H1 (cell line): ENCODE results near the gene KRAS. TPM values are rescaled to one million over a fixed set of nuclear protein-coding genes. Genes with fewer than 3 reads are reported as not detected.

Source experiments
- CTBP2 ChIP-seq: IDR thresholded peaks from 2 replicates; pipeline ENCODE4 v1.7.0; 2011; ENCODE audit warnings: borderline replicate concordance, mild to moderate bottlenecking, moderate library complexity, mixed read lengths, low read length; ENCODE audit not compliant: insufficient read depth, insufficient read length
- FOSL1 ChIP-seq: IDR thresholded peaks from 2 replicates; pipeline ENCODE4 v1.6.1; 2011; ENCODE audit warnings: mild to moderate bottlenecking, low read depth, low read length, moderate library complexity; ENCODE audit not compliant: insufficient read depth
- HDAC2 ChIP-seq, 2 experiments: fragments of 300-600 bp in 1 of 2; sonication (generic) in 1 of 2; IDR thresholded peaks; 2 replicates each; pipeline ENCODE4 v1.6.1; 2011 to 2012; ENCODE audit warnings: low read depth in 2 of 2, low read length in 2 of 2, mild to moderate bottlenecking in 2 of 2, moderate library complexity in 2 of 2, borderline replicate concordance in 1 of 2, inconsistent platforms in 1 of 2
- TBP ChIP-seq: IDR thresholded peaks from 2 replicates; pipeline ENCODE4 v1.6.1; 2011; ENCODE audit warnings: low read depth, low read length, improper control_type of control experiment
- polyA plus RNA-seq, 7 experiments: library from polyadenylated mRNA; depleted of rRNA in 3 of 7; stranded (reverse) in 5 of 7; unstranded in 2 of 7; fragments of >200 nt in 5 of 7; fragments of 200-250 nt in 2 of 7; gene quantifications; 1 replicate in 5 of 7; 2 replicates in 1 of 7; 4 replicates in 1 of 7; pipeline versions ENCODE4 v1.2.1 to v1.2.3, GENCODE V29; 2011 to 2013; ENCODE audit warnings: missing spikeins in 2 of 7, mixed read lengths in 2 of 7
- total RNA-seq: library from RNA; stranded (reverse); fragmentation: NEBNext Ultra II Directional; extraction: Animal tissue kit (Norgen Biotek cat#: 25700); gene quantifications from 2 replicates; pipeline ENCODE4 v1.2.1, GENCODE V29; 2021
- TF ChIP-seq, protein P1 (sequence below): fragments of 300-600 bp; sonication (generic); IDR thresholded peaks from 2 replicates; pipeline ENCODE4 v1.7.1; 2012; ENCODE audit warnings: low read length, moderate library complexity, mild to moderate bottlenecking, inconsistent platforms; ENCODE audit not compliant: insufficient replicate concordance
- TF ChIP-seq, protein P2 (sequence below): IDR thresholded peaks from 2 replicates; pipeline ENCODE4 v1.6.1; 2011; ENCODE audit warnings: low read length, improper control_type of control experiment
- TF ChIP-seq, protein P3 (sequence below), 3 experiments: IDR thresholded peaks; 1 replicate in 2 of 3; 2 replicates in 1 of 3; pipeline versions ENCODE4 v1.5.1 to v1.6.1; 2011; ENCODE audit warnings: low read length in 3 of 3, mild to moderate bottlenecking in 3 of 3, inconsistent platforms in 2 of 3, low read depth in 1 of 3, moderate library complexity in 1 of 3; ENCODE audit not compliant: insufficient read depth in 1 of 3; ENCODE audit errors: control extremely low read depth in 1 of 3

The KRAS gene
- total and polyA plus RNA-seq, 2 of the 8 experiments (the other 6 are each of a cell fraction or from before 2014, with no cell fraction given), result 24.8 to 64.6 TPM

DNA sequence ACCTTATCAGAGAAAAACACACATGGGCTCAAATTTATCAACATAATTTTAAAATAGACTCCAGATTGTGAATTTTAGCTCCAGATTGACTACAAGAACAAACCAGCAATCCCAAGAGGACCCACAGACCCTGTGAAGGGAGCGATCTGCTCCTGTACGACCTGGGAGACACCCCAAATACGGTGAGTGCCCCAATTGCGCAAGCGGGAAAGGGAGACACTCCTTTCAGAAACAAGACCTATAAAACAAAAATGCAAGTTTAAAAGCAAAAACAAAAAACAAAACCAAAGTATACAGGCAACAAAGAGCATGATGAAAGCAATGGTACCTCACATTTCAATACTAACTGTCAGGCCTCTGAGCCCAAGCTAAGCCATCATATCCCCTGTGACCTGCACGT is 87.9 kb downstream of the KRAS start (continued):
- TF ChIP-seq, protein P1, sequence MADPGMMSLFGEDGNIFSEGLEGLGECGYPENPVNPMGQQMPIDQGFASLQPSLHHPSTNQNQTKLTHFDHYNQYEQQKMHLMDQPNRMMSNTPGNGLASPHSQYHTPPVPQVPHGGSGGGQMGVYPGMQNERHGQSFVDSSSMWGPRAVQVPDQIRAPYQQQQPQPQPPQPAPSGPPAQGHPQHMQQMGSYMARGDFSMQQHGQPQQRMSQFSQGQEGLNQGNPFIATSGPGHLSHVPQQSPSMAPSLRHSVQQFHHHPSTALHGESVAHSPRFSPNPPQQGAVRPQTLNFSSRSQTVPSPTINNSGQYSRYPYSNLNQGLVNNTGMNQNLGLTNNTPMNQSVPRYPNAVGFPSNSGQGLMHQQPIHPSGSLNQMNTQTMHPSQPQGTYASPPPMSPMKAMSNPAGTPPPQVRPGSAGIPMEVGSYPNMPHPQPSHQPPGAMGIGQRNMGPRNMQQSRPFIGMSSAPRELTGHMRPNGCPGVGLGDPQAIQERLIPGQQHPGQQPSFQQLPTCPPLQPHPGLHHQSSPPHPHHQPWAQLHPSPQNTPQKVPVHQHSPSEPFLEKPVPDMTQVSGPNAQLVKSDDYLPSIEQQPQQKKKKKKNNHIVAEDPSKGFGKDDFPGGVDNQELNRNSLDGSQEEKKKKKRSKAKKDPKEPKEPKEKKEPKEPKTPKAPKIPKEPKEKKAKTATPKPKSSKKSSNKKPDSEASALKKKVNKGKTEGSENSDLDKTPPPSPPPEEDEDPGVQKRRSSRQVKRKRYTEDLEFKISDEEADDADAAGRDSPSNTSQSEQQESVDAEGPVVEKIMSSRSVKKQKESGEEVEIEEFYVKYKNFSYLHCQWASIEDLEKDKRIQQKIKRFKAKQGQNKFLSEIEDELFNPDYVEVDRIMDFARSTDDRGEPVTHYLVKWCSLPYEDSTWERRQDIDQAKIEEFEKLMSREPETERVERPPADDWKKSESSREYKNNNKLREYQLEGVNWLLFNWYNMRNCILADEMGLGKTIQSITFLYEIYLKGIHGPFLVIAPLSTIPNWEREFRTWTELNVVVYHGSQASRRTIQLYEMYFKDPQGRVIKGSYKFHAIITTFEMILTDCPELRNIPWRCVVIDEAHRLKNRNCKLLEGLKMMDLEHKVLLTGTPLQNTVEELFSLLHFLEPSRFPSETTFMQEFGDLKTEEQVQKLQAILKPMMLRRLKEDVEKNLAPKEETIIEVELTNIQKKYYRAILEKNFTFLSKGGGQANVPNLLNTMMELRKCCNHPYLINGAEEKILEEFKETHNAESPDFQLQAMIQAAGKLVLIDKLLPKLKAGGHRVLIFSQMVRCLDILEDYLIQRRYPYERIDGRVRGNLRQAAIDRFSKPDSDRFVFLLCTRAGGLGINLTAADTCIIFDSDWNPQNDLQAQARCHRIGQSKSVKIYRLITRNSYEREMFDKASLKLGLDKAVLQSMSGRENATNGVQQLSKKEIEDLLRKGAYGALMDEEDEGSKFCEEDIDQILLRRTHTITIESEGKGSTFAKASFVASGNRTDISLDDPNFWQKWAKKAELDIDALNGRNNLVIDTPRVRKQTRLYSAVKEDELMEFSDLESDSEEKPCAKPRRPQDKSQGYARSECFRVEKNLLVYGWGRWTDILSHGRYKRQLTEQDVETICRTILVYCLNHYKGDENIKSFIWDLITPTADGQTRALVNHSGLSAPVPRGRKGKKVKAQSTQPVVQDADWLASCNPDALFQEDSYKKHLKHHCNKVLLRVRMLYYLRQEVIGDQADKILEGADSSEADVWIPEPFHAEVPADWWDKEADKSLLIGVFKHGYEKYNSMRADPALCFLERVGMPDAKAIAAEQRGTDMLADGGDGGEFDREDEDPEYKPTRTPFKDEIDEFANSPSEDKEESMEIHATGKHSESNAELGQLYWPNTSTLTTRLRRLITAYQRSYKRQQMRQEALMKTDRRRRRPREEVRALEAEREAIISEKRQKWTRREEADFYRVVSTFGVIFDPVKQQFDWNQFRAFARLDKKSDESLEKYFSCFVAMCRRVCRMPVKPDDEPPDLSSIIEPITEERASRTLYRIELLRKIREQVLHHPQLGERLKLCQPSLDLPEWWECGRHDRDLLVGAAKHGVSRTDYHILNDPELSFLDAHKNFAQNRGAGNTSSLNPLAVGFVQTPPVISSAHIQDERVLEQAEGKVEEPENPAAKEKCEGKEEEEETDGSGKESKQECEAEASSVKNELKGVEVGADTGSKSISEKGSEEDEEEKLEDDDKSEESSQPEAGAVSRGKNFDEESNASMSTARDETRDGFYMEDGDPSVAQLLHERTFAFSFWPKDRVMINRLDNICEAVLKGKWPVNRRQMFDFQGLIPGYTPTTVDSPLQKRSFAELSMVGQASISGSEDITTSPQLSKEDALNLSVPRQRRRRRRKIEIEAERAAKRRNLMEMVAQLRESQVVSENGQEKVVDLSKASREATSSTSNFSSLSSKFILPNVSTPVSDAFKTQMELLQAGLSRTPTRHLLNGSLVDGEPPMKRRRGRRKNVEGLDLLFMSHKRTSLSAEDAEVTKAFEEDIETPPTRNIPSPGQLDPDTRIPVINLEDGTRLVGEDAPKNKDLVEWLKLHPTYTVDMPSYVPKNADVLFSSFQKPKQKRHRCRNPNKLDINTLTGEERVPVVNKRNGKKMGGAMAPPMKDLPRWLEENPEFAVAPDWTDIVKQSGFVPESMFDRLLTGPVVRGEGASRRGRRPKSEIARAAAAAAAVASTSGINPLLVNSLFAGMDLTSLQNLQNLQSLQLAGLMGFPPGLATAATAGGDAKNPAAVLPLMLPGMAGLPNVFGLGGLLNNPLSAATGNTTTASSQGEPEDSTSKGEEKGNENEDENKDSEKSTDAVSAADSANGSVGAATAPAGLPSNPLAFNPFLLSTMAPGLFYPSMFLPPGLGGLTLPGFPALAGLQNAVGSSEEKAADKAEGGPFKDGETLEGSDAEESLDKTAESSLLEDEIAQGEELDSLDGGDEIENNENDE, result no peak
- no peak for TF ChIP-seq CTBP2
- TF ChIP-seq, protein P2, sequence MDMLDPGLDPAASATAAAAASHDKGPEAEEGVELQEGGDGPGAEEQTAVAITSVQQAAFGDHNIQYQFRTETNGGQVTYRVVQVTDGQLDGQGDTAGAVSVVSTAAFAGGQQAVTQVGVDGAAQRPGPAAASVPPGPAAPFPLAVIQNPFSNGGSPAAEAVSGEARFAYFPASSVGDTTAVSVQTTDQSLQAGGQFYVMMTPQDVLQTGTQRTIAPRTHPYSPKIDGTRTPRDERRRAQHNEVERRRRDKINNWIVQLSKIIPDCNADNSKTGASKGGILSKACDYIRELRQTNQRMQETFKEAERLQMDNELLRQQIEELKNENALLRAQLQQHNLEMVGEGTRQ, result no peak
- TF ChIP-seq FOSL1, result no peak
- no peak for TF ChIP-seq HDAC2 (IDR thresholded peaks at IDR 0.05; ENCODE audit: borderline replicate concordance in 1 of 2, low read depth in 2 of 2, low read length in 2 of 2)
- TF ChIP-seq TBP, result no peak
- TF ChIP-seq, protein P3, sequence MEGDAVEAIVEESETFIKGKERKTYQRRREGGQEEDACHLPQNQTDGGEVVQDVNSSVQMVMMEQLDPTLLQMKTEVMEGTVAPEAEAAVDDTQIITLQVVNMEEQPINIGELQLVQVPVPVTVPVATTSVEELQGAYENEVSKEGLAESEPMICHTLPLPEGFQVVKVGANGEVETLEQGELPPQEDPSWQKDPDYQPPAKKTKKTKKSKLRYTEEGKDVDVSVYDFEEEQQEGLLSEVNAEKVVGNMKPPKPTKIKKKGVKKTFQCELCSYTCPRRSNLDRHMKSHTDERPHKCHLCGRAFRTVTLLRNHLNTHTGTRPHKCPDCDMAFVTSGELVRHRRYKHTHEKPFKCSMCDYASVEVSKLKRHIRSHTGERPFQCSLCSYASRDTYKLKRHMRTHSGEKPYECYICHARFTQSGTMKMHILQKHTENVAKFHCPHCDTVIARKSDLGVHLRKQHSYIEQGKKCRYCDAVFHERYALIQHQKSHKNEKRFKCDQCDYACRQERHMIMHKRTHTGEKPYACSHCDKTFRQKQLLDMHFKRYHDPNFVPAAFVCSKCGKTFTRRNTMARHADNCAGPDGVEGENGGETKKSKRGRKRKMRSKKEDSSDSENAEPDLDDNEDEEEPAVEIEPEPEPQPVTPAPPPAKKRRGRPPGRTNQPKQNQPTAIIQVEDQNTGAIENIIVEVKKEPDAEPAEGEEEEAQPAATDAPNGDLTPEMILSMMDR (IDR thresholded peaks at IDR 0.05; ENCODE audit: control extremely low read depth in 1 of 3, insufficient read depth in 1 of 3, low read depth in 1 of 3, low read length in 3 of 3), result no peak
